ENCODE data around the gene XPNPEP1.
"Not testable (repeated sequence)": the region's sequence is repeated elsewhere in the genome, so short reads cannot be mapped to it uniquely, and the experiment has no call there.

The XPNPEP1 gene

GRCh38 chr10:109922358-109922975, 844 bp downstream of the XPNPEP1 start:
- no peak for DNase-seq

- no peak for DNase-seq
These were observed 3.3 kb downstream of the XPNPEP1 start for GRCh38 chr10:109920016-109920415.

GRCh38 chr10:109919220-109919619, 4.1 kb downstream of the XPNPEP1 start:
- no peak for DNase-seq

- not testable (repeated sequence) for DNase-seq
These were observed 4.6 kb downstream of the XPNPEP1 start for GRCh38 chr10:109918707-109919106.

GRCh38 chr10:109915566-109915965, 7.7 kb downstream of the XPNPEP1 start:
- no peak for DNase-seq

GRCh38 chr10:109914966-109915365, 8.3 kb downstream of the XPNPEP1 start:
- no peak for DNase-seq

- DNase-seq = no peak
These were observed 9.9 kb downstream of the XPNPEP1 start for GRCh38 chr10:109913306-109913892.

GRCh38 chr10:109912335-109913281, 10.7 kb downstream of the XPNPEP1 start:
- no peak for DNase-seq

GRCh38 chr10:109911903-109912302, 11.4 kb downstream of the XPNPEP1 start:
- no peak for DNase-seq

- DNase-seq = no peak
These were observed 17.0 kb downstream of the XPNPEP1 start for GRCh38 chr10:109906316-109906715.

- DNase-seq = no peak
These were observed 18.9 kb downstream of the XPNPEP1 start for GRCh38 chr10:109904397-109904796.

GRCh38 chr10:109902992-109903947, 20.0 kb downstream of the XPNPEP1 start:
- DNase-seq = no peak

- no peak for DNase-seq
These were observed 23.7 kb downstream of the XPNPEP1 start for GRCh38 chr10:109899356-109900331.

- no peak for DNase-seq
These were observed 24.5 kb downstream of the XPNPEP1 start for GRCh38 chr10:109898666-109899355.

- DNase-seq = no peak
These were observed 25.3 kb downstream of the XPNPEP1 start for GRCh38 chr10:109898007-109898406.

- DNase-seq = no peak
These were observed 27.5 kb downstream of the XPNPEP1 start for GRCh38 chr10:109895848-109896247.

- DNase-seq = no peak
These were observed 28.1 kb downstream of the XPNPEP1 start for GRCh38 chr10:109895095-109895818.

GRCh38 chr10:109894516-109894915, 28.8 kb downstream of the XPNPEP1 start:
- DNase-seq = no peak

- DNase-seq = no peak
These were observed 29.9 kb downstream of the XPNPEP1 start for GRCh38 chr10:109893386-109893785.

GRCh38 chr10:109892931-109893330, 30.4 kb downstream of the XPNPEP1 start:
- DNase-seq = no peak
